Measurements from ENCODE around the gene PRICKLE1. TPM values are rescaled to one million over a fixed set of nuclear protein-coding genes. Genes with fewer than 3 reads are reported as not detected.

The PRICKLE1 gene
- total RNA-seq, 3 donors from 2014 or later (not counting 1 experiment from before 2014, with no cell fraction given): 0.15 to 0.34 TPM; not detected in 1

DNA sequence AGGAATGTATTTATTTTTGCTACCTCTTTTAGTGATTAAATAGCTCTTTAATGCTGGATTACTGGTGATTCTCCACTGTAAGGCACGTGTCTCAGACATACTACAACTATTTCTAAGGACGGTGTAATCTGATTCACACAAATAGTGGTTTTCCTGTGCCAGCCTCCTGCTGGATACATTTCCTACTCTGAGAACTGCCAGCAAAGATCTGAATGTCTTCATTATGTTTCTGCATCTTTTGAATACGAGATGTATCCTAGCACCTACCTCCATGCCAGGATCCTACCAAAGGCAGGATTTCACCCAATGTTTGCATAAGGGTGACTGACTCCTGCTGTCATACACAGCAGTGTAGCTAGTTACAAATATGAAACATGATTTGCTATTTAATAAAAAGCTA, 120.6 kb downstream of the PRICKLE1 start:
- Mint-ChIP-seq H3K27me3 (ENCODE audit: low read depth in 2 of 2) (peaks cover 15 to 18% of the 10 kb centered on the region in 2 donors), H3K9me3 (no peaks in the 10 kb centered on the region), H3K36me3 (no peaks in the 10 kb centered on the region), H3K27ac (peak overlapping the region in 1 of 2 donors; percentile 49), H3K4me1 (peaks cover 21 to 23% of the 10 kb centered on the region in 2 donors), H3K4me3 (peak overlapping the region; percentile 62)
- ATAC-seq: peak in 2 of 3 donors; percentile 14 to 48
- no peaks in the 10 kb centered on the region for H3K9me3 ChIP-seq (ENCODE audit: control insufficient read depth, insufficient read depth, low read length)
- no peaks in the 10 kb centered on the region for H3K36me3 ChIP-seq (ENCODE audit: control insufficient read depth, insufficient read depth, low read length)
- H3K4me3 ChIP-seq (ENCODE audit: low read length): peak overlapping the region; percentile 3
- TF ChIP-seq CTCF (IDR thresholded peaks at IDR 0.05): no peak
- WGBS (ENCODE audit: insufficient coverage): 14% methylated on average over 3 of the region's 3 CpGs
- peak overlapping the region; percentile 44 for H3K27ac ChIP-seq (ENCODE audit: low read length)
- no peak for DNase-seq
- no peaks in the 10 kb centered on the region for H3K27me3 ChIP-seq (ENCODE audit: control insufficient read depth, insufficient read depth, low read length)
- intact Hi-C loops (cut with micrococcal nuclease): no loop called here
- peaks cover 9% of the 10 kb centered on the region for H3K4me1 ChIP-seq (ENCODE audit: control insufficient read depth, insufficient read depth, low read length)

DNA sequence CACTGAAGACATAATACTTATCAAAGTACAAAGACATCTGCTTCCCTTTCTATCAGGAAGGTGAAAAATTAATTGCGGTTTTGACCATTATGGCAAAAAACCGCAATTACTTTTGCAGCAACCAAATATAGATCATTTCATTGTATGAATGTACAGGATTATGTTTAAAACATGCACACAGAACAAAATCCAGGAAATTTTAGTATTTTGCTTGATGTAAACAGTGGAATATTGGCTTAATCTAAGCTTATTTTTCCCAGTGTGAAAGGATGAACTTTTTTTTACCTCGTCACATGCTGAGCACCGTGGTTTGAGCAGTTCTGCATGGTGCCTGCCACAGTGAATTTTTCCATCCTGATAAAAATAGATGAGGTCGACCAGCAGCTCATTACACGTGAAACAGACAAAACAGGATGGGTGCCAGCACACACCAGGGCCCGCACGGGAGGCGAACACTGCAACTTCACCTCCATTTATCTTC, 121.2 kb downstream of the PRICKLE1 start:
- H3K4me3 Mint-ChIP-seq: peak overlapping the region; percentile 52
- WGBS (ENCODE audit: insufficient coverage): 7% methylated on average over 7 of the region's 9 CpGs
- Histone ChIP-seq H3K4me1 (ENCODE audit: control insufficient read depth, insufficient read depth, low read length) (peaks cover 9% of the 10 kb centered on the region), H3K27ac (ENCODE audit: low read length) (no peak overlapping the region), H3K4me3 (ENCODE audit: low read length) (no peak overlapping the region), H3K27me3 (ENCODE audit: control insufficient read depth, insufficient read depth, low read length) (no peaks in the 10 kb centered on the region), H3K36me3 (ENCODE audit: control insufficient read depth, insufficient read depth, low read length) (no peaks in the 10 kb centered on the region), H3K9me3 (ENCODE audit: control insufficient read depth, insufficient read depth, low read length) (no peaks in the 10 kb centered on the region)
- H3K4me1 Mint-ChIP-seq: peaks cover 21 to 23% of the 10 kb centered on the region in 2 donors
- peaks cover 15 to 18% of the 10 kb centered on the region in 2 donors for H3K27me3 Mint-ChIP-seq (ENCODE audit: low read depth in 2 of 2)
- ATAC-seq (peak in 1 of 3 donors; percentile 50), DNase-seq (peak in 1 of 2 donors; percentile 13)
- no peaks in the 10 kb centered on the region for H3K36me3 Mint-ChIP-seq
- intact Hi-C loops (cut with micrococcal nuclease): no loop called here
- no peak overlapping the region for H3K27ac Mint-ChIP-seq
- no peak for TF ChIP-seq CTCF (IDR thresholded peaks at IDR 0.05)
- no peaks in the 10 kb centered on the region for H3K9me3 Mint-ChIP-seq

DNA sequence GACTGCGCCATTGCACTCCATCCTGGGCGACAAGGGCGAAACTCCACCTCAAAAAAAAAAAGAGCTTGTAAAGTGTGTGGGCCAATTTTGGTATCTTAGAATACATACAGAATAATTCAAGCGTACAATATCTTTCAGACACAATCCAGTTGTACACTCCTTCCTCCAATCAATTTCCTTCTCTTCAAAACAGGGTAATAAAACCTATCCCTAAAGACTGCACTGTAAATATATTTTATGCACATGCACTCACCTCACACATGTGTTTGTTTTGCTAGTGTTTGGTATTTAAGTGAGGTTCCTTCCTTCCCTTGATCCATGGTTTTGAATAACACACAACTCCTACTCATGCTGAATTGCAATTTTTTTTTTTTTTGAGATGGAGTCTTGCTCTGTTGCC, 125.9 kb downstream of the PRICKLE1 start:
- ATAC-seq (no peak), DNase-seq (no peak)
- intact Hi-C loops (cut with micrococcal nuclease): no loop called here
- no peak for TF ChIP-seq CTCF (IDR thresholded peaks at IDR 0.05)
- Histone ChIP-seq H3K4me3 (ENCODE audit: low read length) (no peak overlapping the region), H3K36me3 (ENCODE audit: control insufficient read depth, insufficient read depth, low read length) (no peaks in the 10 kb centered on the region), H3K27me3 (ENCODE audit: control insufficient read depth, insufficient read depth, low read length) (no peaks in the 10 kb centered on the region), H3K27ac (ENCODE audit: low read length) (no peak overlapping the region), H3K4me1 (ENCODE audit: control insufficient read depth, insufficient read depth, low read length) (peaks cover 3% of the 10 kb centered on the region), H3K9me3 (ENCODE audit: control insufficient read depth, insufficient read depth, low read length) (no peaks in the 10 kb centered on the region)
- Mint-ChIP-seq H3K27me3 (ENCODE audit: low read depth in 2 of 2) (peaks cover 4 to 8% of the 10 kb centered on the region in 2 donors), H3K36me3 (no peaks in the 10 kb centered on the region), H3K4me1 (peaks cover 6 to 7% of the 10 kb centered on the region in 2 donors), H3K27ac (no peak overlapping the region), H3K9me3 (no peaks in the 10 kb centered on the region), H3K4me3 (no peak overlapping the region)
- 100% methylated on average over 3 of the region's 4 CpGs for WGBS (ENCODE audit: insufficient coverage)

- ATAC-seq: no peak
- Mint-ChIP-seq H3K4me3 (no peak overlapping the region), H3K27me3 (ENCODE audit: low read depth in 2 of 2) (peaks cover 4 to 8% of the 10 kb centered on the region in 2 donors), H3K27ac (no peak overlapping the region), H3K4me1 (no peaks in the 10 kb centered on the region), H3K9me3 (no peaks in the 10 kb centered on the region), H3K36me3 (no peaks in the 10 kb centered on the region)
- Histone ChIP-seq H3K9me3 (ENCODE audit: control insufficient read depth, insufficient read depth, low read length) (no peaks in the 10 kb centered on the region), H3K4me3 (ENCODE audit: low read length) (no peak overlapping the region), H3K27ac (ENCODE audit: low read length) (no peak overlapping the region), H3K27me3 (ENCODE audit: control insufficient read depth, insufficient read depth, low read length) (no peaks in the 10 kb centered on the region), H3K4me1 (ENCODE audit: control insufficient read depth, insufficient read depth, low read length) (no peaks in the 10 kb centered on the region), H3K36me3 (ENCODE audit: control insufficient read depth, insufficient read depth, low read length) (no peaks in the 10 kb centered on the region)
- intact Hi-C loops (cut with micrococcal nuclease): no loop called here
- 65% methylated on average over 3 of the region's 3 CpGs for WGBS (ENCODE audit: insufficient coverage)
- TF ChIP-seq CTCF (IDR thresholded peaks at IDR 0.05): no peak
- no peak for DNase-seq
Observed at GRCh38 chr12:42462486-42462885, 127.1 kb downstream of the PRICKLE1 start.

Measured in natural killer cell (primary cell).